Measurements from ENCODE around the gene ZBTB20. TPM values are rescaled to one million over a fixed set of nuclear protein-coding genes. Genes with fewer than 3 reads are reported as not detected.

The ZBTB20 gene
- total and polyA plus RNA-seq, 2 donors (not counting 1 experiment from before 2014, with no cell fraction given) = 4.0 to 22.5 TPM

DNA sequence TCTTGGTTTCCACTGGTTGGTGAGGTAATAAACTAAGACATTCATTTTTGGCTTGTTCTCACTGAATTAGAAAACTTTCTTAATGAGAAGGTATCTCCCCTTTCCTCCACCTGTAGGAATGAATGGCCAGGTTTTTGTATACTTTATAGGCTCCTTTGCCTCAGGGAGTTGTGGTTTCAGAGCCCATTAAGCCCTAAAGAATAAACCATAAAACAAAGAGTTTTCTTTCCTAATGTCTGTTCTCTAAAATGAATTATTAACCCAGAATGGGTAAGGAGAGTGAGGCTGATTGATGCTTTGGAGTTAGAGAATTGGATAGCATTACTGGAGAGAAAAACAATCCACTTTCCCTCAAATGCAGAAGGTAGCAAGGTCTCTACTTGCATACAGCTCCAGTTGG is 785.7 kb downstream of the ZBTB20 start:
- Histone ChIP-seq H3K27ac (ENCODE audit: insufficient read depth, low read length) (no peak overlapping the region), H3K27me3 (ENCODE audit: control insufficient read depth, insufficient read depth, low read length) (no peaks in the 10 kb centered on the region), H3K79me2 (ENCODE audit: control insufficient read depth, insufficient read depth, low read length) (no peaks in the 10 kb centered on the region), H3K9me3 (ENCODE audit: control insufficient read depth, insufficient read depth, low read depth, low read length) (no peaks in the 10 kb centered on the region), H3K4me1 (ENCODE audit: control insufficient read depth, extremely low read depth, insufficient read depth, low read length) (peaks cover 8% of the 10 kb centered on the region), H3K36me3 (ENCODE audit: control insufficient read depth, insufficient read depth, low read length) (no peaks in the 10 kb centered on the region), H3K4me2 (ENCODE audit: extremely low read depth, insufficient read depth, low read length) (no peak overlapping the region), H3K9ac (ENCODE audit: insufficient read depth, low read length) (no peak overlapping the region), H2AFZ (ENCODE audit: low read length) (no peak overlapping the region), H4K20me1 (ENCODE audit: control insufficient read depth, extremely low read depth, insufficient read depth, low read length) (no peaks in the 10 kb centered on the region), H3K4me3 (replicated peaks in 1 of 4; ENCODE audit: control extremely low read depth in 1 of 4, insufficient read depth in 1 of 4, low read depth in 3 of 4, low read length in 4 of 4) (no peak overlapping the region)
- TF ChIP-seq EZH2 (IDR thresholded peaks at IDR 0.05; ENCODE audit: low read length, missing control alignments) = no peak
- TF ChIP-seq, protein P1, sequence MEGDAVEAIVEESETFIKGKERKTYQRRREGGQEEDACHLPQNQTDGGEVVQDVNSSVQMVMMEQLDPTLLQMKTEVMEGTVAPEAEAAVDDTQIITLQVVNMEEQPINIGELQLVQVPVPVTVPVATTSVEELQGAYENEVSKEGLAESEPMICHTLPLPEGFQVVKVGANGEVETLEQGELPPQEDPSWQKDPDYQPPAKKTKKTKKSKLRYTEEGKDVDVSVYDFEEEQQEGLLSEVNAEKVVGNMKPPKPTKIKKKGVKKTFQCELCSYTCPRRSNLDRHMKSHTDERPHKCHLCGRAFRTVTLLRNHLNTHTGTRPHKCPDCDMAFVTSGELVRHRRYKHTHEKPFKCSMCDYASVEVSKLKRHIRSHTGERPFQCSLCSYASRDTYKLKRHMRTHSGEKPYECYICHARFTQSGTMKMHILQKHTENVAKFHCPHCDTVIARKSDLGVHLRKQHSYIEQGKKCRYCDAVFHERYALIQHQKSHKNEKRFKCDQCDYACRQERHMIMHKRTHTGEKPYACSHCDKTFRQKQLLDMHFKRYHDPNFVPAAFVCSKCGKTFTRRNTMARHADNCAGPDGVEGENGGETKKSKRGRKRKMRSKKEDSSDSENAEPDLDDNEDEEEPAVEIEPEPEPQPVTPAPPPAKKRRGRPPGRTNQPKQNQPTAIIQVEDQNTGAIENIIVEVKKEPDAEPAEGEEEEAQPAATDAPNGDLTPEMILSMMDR (conservative IDR thresholded peaks at IDR 0.05 in 1 of 2, IDR thresholded peaks at IDR 0.05 in 1 of 2; ENCODE audit: low read depth in 1 of 2, low read length in 2 of 2) = no peak
- DNase-seq (ENCODE audit: low read depth in 2 of 2) = no peak

- Histone ChIP-seq H3K36me3 (ENCODE audit: control insufficient read depth, insufficient read depth, low read length) (peaks cover 3% of the 10 kb centered on the region), H3K4me2 (ENCODE audit: extremely low read depth, insufficient read depth, low read length) (no peak overlapping the region), H2AFZ (ENCODE audit: low read length) (no peak overlapping the region), H3K27ac (ENCODE audit: insufficient read depth, low read length) (no peak overlapping the region), H3K79me2 (ENCODE audit: control insufficient read depth, insufficient read depth, low read length) (no peaks in the 10 kb centered on the region), H3K4me1 (ENCODE audit: control insufficient read depth, extremely low read depth, insufficient read depth, low read length) (no peaks in the 10 kb centered on the region), H3K4me3 (replicated peaks in 1 of 4; ENCODE audit: control extremely low read depth in 1 of 4, insufficient read depth in 1 of 4, low read depth in 3 of 4, low read length in 4 of 4) (no peak overlapping the region), H3K9me3 (ENCODE audit: control insufficient read depth, insufficient read depth, low read depth, low read length) (no peaks in the 10 kb centered on the region), H4K20me1 (ENCODE audit: control insufficient read depth, extremely low read depth, insufficient read depth, low read length) (no peaks in the 10 kb centered on the region), H3K27me3 (ENCODE audit: control insufficient read depth, insufficient read depth, low read length) (no peaks in the 10 kb centered on the region), H3K9ac (ENCODE audit: insufficient read depth, low read length) (no peak overlapping the region)
- TF ChIP-seq, protein P1 (conservative IDR thresholded peaks at IDR 0.05 in 1 of 2, IDR thresholded peaks at IDR 0.05 in 1 of 2; ENCODE audit: low read depth in 1 of 2, low read length in 2 of 2) = no peak
- TF ChIP-seq EZH2 (IDR thresholded peaks at IDR 0.05; ENCODE audit: low read length, missing control alignments) = no peak
- no peak for DNase-seq (ENCODE audit: low read depth in 2 of 2)
These were observed 790.6 kb downstream of the ZBTB20 start for GRCh38 chr3:114356525-114356924.

GRCh38 chr3:114356066-114356465 is 791.0 kb downstream of the ZBTB20 start:
- Histone ChIP-seq H3K27ac (ENCODE audit: insufficient read depth, low read length) (no peak overlapping the region), H4K20me1 (ENCODE audit: control insufficient read depth, extremely low read depth, insufficient read depth, low read length) (no peaks in the 10 kb centered on the region), H2AFZ (ENCODE audit: low read length) (no peak overlapping the region), H3K36me3 (ENCODE audit: control insufficient read depth, insufficient read depth, low read length) (peaks cover 7% of the 10 kb centered on the region), H3K4me1 (ENCODE audit: control insufficient read depth, extremely low read depth, insufficient read depth, low read length) (no peaks in the 10 kb centered on the region), H3K9me3 (ENCODE audit: control insufficient read depth, insufficient read depth, low read depth, low read length) (no peaks in the 10 kb centered on the region), H3K79me2 (ENCODE audit: control insufficient read depth, insufficient read depth, low read length) (no peaks in the 10 kb centered on the region), H3K27me3 (ENCODE audit: control insufficient read depth, insufficient read depth, low read length) (no peaks in the 10 kb centered on the region), H3K4me2 (ENCODE audit: extremely low read depth, insufficient read depth, low read length) (no peak overlapping the region), H3K9ac (ENCODE audit: insufficient read depth, low read length) (no peak overlapping the region), H3K4me3 (replicated peaks in 1 of 4; ENCODE audit: control extremely low read depth in 1 of 4, insufficient read depth in 1 of 4, low read depth in 3 of 4, low read length in 4 of 4) (no peak overlapping the region)
- DNase-seq (ENCODE audit: low read depth in 2 of 2) = no peak
- TF ChIP-seq, protein P1 (conservative IDR thresholded peaks at IDR 0.05 in 1 of 2, IDR thresholded peaks at IDR 0.05 in 1 of 2; ENCODE audit: low read depth in 1 of 2, low read length in 2 of 2) = no peak
- no peak for TF ChIP-seq EZH2 (IDR thresholded peaks at IDR 0.05; ENCODE audit: low read length, missing control alignments)
